Mesothelial cell of epicardium (in vitro differentiated cells): ENCODE data around the gene AJAP1. TPM values are rescaled to one million over a fixed set of nuclear protein-coding genes. Genes with fewer than 3 reads are reported as not detected.

Source experiments
- DNase-seq, 2 experiments: peaks; one replicate each; pipeline ENCODE4 v3.0.0; 2021; ENCODE audit warnings: low spot score in 2 of 2; ENCODE audit not compliant: unreplicated experiment in 2 of 2
- H3K27ac Mint-ChIP-seq: 2 replicates; pipeline ENCODE4 v1.8.0; 2021; ENCODE audit warnings: mixed read lengths
- H3K27me3 Mint-ChIP-seq: 2 replicates; pipeline ENCODE4 v1.8.0; 2021; ENCODE audit warnings: low read depth, mixed read lengths
- H3K36me3 Mint-ChIP-seq: 2 replicates; pipeline ENCODE4 v1.8.0; 2021; ENCODE audit warnings: mixed read lengths
- H3K4me1 Mint-ChIP-seq: 2 replicates; pipeline ENCODE4 v1.8.0; 2021; ENCODE audit warnings: mixed read lengths
- H3K4me3 Mint-ChIP-seq: 2 replicates; pipeline ENCODE4 v1.8.0; 2021; ENCODE audit warnings: mild to moderate bottlenecking, moderate library complexity, mixed read lengths
- H3K9me3 Mint-ChIP-seq: 2 replicates; pipeline ENCODE4 v1.8.0; 2021; ENCODE audit warnings: mixed read lengths
- CTCF ChIP-seq: fragments of 200-600 bp; sonication (generic); IDR thresholded peaks from one replicate; pipeline ENCODE4 v1.5.0; 2021; ENCODE audit warnings: antibody characterized with exemption; ENCODE audit not compliant: unreplicated experiment
- total RNA-seq: library from RNA; stranded (reverse); gene quantifications from 3 replicates; pipeline ENCODE4 v1.2.1, GENCODE V29; 2021

AJAP1 gene
- total RNA-seq, 1 donor from 2014 or later = 2.4 TPM

- no peak overlapping the region for H3K27ac Mint-ChIP-seq
- H3K4me1 Mint-ChIP-seq = no peaks in the 10 kb centered on the region
- TF ChIP-seq CTCF = no peak
- no peak for DNase-seq
- H3K9me3 Mint-ChIP-seq = no peaks in the 10 kb centered on the region
- peaks cover 2% of the 10 kb centered on the region for H3K27me3 Mint-ChIP-seq
- H3K36me3 Mint-ChIP-seq = no peaks in the 10 kb centered on the region
- no peak overlapping the region for H3K4me3 Mint-ChIP-seq
Measured at GRCh38 chr1:4771267-4771666, 116.9 kb downstream of the AJAP1 start.

- Mint-ChIP-seq H3K4me1 (no peaks in the 10 kb centered on the region), H3K4me3 (no peak overlapping the region), H3K27ac (no peak overlapping the region), H3K36me3 (no peaks in the 10 kb centered on the region), H3K9me3 (no peaks in the 10 kb centered on the region), H3K27me3 (peaks cover 2% of the 10 kb centered on the region)
- TF ChIP-seq CTCF = no peak
- no peak for DNase-seq
Measured at GRCh38 chr1:4771721-4772120, 117.3 kb downstream of the AJAP1 start.

GRCh38 chr1:4772294-4773010 is 118.0 kb downstream of the AJAP1 start:
- Mint-ChIP-seq H3K36me3 (no peaks in the 10 kb centered on the region), H3K27me3 (peaks cover 2% of the 10 kb centered on the region), H3K4me1 (no peaks in the 10 kb centered on the region), H3K9me3 (no peaks in the 10 kb centered on the region), H3K27ac (no peak overlapping the region), H3K4me3 (no peak overlapping the region)
- TF ChIP-seq CTCF = no peak
- DNase-seq = no peak

GRCh38 chr1:4773226-4773625 is 118.8 kb downstream of the AJAP1 start:
- Mint-ChIP-seq H3K9me3 (no peaks in the 10 kb centered on the region), H3K27me3 (peaks cover 2% of the 10 kb centered on the region), H3K36me3 (no peaks in the 10 kb centered on the region), H3K27ac (no peak overlapping the region), H3K4me1 (peaks cover 3% of the 10 kb centered on the region), H3K4me3 (no peak overlapping the region)
- no peak for TF ChIP-seq CTCF
- no peak for DNase-seq

GRCh38 chr1:4775506-4775905 is 121.1 kb downstream of the AJAP1 start:
- Mint-ChIP-seq H3K27me3 (no peaks in the 10 kb centered on the region), H3K36me3 (no peaks in the 10 kb centered on the region), H3K4me1 (peaks cover 7% of the 10 kb centered on the region), H3K9me3 (no peaks in the 10 kb centered on the region), H3K27ac (no peak overlapping the region), H3K4me3 (no peak overlapping the region)
- no peak for TF ChIP-seq CTCF
- no peak for DNase-seq

- H3K36me3 Mint-ChIP-seq = no peaks in the 10 kb centered on the region
- H3K4me1 Mint-ChIP-seq = peaks cover 7% of the 10 kb centered on the region
- no peaks in the 10 kb centered on the region for H3K9me3 Mint-ChIP-seq
- H3K27ac Mint-ChIP-seq = no peak overlapping the region
- DNase-seq = no peak
- TF ChIP-seq CTCF = no peak
- H3K4me3 Mint-ChIP-seq = no peak overlapping the region
- H3K27me3 Mint-ChIP-seq = no peaks in the 10 kb centered on the region
Measured at GRCh38 chr1:4778056-4778455, 123.6 kb downstream of the AJAP1 start.
